HT-29 (cell line): Measurements from ENCODE around the gene CDC14A. TPM values are rescaled to one million over a fixed set of nuclear protein-coding genes. Genes with fewer than 3 reads are reported as not detected.

Source experiments
- total RNA-seq: library from RNA; depleted of rRNA; stranded (reverse); fragments of >200 nt; shearing (Covaris generic); gene quantifications from 2 replicates; pipeline ENCODE4 v1.2.3, GENCODE V29; 2014; rRNA removed

Gene CDC14A
- total RNA-seq, 1 experiment from 2014 or later, result 15.6 TPM

Other genes starting within 250 kb of the CDC14A start
- 3.3 and 3.9 TPM in 2 replicates for gene SASS6, start 219.6 kb upstream of the CDC14A start, total RNA-seq
- 5.8 and 7.5 TPM in 2 replicates for gene TRMT13, start 219.3 kb upstream of the CDC14A start, total RNA-seq
- 0.05 and 0.41 TPM in 2 replicates for gene LRRC39, start 174.2 kb upstream of the CDC14A start, total RNA-seq
- gene DBT, start 102.7 kb upstream of the CDC14A start, total RNA-seq, result 2.5 and 3.6 TPM in 2 replicates
- 19.8 and 25.5 TPM in 2 replicates for gene RTCA, start 86.3 kb upstream of the CDC14A start, total RNA-seq
- gene GPR88, start 185.6 kb downstream of the CDC14A start, total RNA-seq, result not detected in 2 replicates